ENCODE results near the gene RFX8.

Gene RFX8

DNA sequence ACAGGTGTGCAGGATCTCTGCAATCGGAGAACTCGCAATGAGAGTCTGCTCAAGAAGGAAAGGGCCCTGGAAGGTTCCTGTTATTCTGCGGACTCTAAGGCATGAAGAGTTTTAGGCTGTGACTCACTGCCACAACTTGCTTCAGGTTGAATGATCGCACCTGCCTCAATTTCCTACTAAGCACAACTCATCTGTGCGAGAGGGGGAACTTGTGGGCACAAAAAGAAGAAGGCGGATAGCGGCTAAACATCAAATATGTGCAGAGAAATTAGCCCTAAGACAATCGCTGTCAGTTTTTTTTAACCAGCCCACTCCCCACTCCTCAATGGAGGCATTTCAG lies 73.6 kb downstream of the RFX8 start:
- in situ Hi-C loops (cut with MboI; ENCODE audit: low sequenced_read_pairs, unreplicated experiment) = loop anchor here (25.0 kb wide), 1 partner anchor 436 kb away; no protein-coding TSS in a partner anchor
- TF ChIP-seq, protein P1, sequence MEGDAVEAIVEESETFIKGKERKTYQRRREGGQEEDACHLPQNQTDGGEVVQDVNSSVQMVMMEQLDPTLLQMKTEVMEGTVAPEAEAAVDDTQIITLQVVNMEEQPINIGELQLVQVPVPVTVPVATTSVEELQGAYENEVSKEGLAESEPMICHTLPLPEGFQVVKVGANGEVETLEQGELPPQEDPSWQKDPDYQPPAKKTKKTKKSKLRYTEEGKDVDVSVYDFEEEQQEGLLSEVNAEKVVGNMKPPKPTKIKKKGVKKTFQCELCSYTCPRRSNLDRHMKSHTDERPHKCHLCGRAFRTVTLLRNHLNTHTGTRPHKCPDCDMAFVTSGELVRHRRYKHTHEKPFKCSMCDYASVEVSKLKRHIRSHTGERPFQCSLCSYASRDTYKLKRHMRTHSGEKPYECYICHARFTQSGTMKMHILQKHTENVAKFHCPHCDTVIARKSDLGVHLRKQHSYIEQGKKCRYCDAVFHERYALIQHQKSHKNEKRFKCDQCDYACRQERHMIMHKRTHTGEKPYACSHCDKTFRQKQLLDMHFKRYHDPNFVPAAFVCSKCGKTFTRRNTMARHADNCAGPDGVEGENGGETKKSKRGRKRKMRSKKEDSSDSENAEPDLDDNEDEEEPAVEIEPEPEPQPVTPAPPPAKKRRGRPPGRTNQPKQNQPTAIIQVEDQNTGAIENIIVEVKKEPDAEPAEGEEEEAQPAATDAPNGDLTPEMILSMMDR (IDR thresholded peaks at IDR 0.05; ENCODE audit: borderline replicate concordance, control extremely low read depth, extremely low read depth, insufficient read depth, missing control alignments) = no peak
- DNase-seq (ENCODE audit: low spot score) = no peak

DNA sequence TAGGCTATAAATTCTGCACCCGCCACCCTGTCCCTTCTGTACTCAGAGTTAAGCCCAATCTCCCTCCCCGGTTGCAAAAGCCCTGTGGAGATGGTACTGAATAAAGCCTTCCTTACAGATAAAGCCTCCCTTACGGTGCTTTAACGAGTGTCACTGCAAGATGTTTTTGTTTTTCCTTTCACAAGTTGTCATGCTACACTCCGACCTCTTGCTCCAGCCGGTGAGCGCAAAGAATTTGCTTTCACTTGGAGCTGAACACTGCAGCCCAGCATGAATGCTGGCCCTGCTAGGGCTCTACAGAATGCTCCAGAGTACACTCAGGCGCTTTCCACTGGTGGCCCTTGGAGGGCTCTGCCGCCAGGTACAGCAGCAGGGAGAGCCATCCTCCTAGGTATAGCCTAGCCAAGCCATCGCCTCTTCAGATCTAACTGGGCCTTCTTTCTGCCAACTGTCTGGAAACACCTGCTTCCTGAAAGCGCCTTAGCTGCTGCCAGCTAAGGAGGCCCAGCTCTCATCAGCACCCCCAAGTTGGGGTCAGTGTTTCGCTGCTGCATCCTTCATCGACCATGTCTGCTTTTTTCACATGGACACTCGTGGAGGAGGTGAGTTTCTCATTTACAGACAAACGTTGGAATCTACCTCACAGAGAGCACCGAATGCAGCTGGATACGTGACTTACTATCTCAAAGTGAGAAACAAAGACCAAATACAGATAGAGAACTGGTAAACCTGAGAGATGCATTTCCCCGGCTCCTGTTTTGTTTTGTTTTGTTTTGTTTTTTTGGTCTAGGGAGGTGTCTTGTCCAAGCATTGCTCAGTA lies 74.2 kb downstream of the RFX8 start:
- in situ Hi-C loops (cut with MboI; ENCODE audit: low sequenced_read_pairs, unreplicated experiment) = loop anchor here (25.0 kb wide), 1 partner anchor 437 kb away; no protein-coding TSS in a partner anchor
- TF ChIP-seq, protein P1 (IDR thresholded peaks at IDR 0.05; ENCODE audit: borderline replicate concordance, control extremely low read depth, extremely low read depth, insufficient read depth, missing control alignments) = no peak
- DNase-seq (ENCODE audit: low spot score) = no peak

DNA sequence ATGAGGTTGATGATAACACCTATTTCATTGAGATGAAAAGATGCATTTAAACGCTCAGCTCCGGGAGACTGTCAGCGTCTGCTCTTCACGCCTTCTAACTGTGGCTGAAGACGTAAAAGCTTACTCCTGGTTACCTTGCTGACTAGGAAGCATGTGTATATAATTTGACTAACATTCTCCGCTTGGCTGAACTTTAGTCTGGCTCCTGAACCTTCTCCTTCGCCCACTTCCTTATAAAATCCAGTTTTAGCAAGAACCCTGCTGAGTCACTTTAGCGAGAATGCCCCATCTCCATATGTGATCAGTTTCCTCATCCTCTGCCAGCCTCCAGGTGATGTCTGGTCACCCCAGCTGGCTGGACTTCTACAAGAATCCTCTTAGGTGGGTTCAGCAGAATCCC lies 74.9 kb downstream of the RFX8 start:
- DNase-seq (ENCODE audit: low spot score) = no peak
- in situ Hi-C loops (cut with MboI; ENCODE audit: low sequenced_read_pairs, unreplicated experiment) = loop anchor here (25.0 kb wide), 1 partner anchor 437 kb away; no protein-coding TSS in a partner anchor
- TF ChIP-seq, protein P1 (IDR thresholded peaks at IDR 0.05; ENCODE audit: borderline replicate concordance, control extremely low read depth, extremely low read depth, insufficient read depth, missing control alignments) = no peak

DNA sequence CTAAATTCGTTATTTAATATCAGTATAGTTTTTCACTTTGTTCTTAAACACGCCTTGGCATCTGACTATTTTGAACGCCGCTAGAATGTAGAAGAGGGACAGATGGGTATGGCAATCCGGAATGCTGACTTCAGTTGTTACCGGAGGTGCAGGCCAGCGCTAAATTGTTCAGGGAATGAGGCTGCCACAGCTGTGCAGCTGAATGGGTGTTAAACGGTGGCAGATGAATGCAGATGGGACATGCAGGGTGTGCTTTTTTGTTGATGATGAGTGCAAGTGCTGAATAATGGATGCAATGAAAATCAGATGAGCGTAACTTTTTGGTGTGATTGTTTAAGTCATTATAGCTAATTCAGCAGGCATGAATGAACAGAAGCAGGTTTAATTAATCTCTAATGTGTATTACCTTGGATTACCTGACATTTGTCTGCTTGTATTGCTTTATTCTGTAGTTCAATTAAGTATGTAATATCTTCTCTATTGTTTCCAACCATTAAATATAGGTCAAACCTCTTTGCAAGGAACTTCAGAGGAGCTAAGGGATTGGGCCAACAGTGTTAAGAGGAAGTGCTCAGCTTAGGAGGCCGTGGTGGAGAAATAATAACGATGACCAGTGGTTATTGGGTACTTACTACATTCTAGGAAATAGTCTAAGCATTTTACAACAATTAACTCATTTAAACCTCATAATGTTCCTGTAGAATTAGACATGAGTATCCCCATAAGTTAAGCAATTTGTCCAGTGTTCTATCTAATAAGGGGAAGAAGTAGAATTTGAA lies 75.7 kb downstream of the RFX8 start:
- TF ChIP-seq, protein P1 (IDR thresholded peaks at IDR 0.05; ENCODE audit: borderline replicate concordance, control extremely low read depth, extremely low read depth, insufficient read depth, missing control alignments) = no peak
- in situ Hi-C loops (cut with MboI; ENCODE audit: low sequenced_read_pairs, unreplicated experiment) = no loop called here
- no peak for DNase-seq (ENCODE audit: low spot score)

DNA sequence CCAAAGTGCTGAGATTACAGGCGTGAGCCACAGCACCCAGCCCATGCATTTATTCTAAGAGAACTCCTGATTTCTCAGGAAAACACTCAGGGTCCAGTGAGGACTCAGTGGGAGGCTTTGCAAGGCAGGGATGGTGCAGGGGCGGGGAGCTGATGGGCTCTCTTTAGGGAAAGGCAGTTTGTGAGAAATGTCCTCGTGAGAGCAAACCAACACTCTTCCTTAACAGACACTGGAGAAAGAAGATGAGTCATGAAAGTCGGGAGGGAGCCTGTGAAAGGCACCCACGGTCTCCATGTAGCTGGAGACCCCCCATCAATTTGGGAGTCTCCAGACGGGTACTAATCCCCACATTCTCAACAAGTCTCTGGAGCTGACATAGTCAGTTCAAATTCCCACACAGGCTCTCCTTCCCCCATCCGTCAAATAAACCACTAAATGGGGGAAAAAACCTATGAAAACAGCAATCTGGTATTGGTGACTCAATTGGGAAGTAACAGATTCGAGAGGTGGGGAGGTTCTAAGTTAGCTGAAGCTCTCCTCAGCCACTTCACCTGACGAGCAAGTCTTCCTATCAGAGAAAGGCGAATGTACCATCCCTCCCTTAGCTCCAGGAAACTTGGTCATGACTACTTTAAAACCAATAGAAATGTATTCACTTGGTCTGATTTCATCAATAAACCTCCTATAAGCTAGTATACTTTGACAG lies 76.6 kb downstream of the RFX8 start:
- TF ChIP-seq, protein P1 (IDR thresholded peaks at IDR 0.05; ENCODE audit: borderline replicate concordance, control extremely low read depth, extremely low read depth, insufficient read depth, missing control alignments) = no peak
- DNase-seq (ENCODE audit: low spot score) = no peak
- in situ Hi-C loops (cut with MboI; ENCODE audit: low sequenced_read_pairs, unreplicated experiment) = no loop called here

DNA sequence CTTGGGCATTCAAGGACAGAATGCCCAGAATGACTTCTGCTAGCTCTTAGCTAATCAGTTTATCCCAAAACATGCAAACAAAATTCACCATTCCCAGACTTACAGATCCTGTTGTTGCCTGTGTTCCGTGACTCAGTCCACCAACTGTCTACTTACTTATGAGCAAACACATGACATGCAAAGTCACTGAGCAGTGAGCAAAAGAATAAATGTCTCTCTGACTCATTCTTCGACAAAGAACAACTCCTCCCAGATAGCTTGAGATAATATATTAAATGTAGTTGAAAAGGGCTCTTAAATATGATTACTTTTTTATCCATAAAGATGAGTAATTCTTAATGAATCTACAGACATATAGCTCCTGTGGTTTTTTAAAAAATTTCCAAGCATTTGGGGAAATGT lies 78.6 kb downstream of the RFX8 start:
- TF ChIP-seq, protein P1 (IDR thresholded peaks at IDR 0.05; ENCODE audit: borderline replicate concordance, control extremely low read depth, extremely low read depth, insufficient read depth, missing control alignments) = no peak
- in situ Hi-C loops (cut with MboI; ENCODE audit: low sequenced_read_pairs, unreplicated experiment) = no loop called here
- no peak for DNase-seq (ENCODE audit: low spot score)
